GM19395 (cell line): ENCODE measurements around the gene HAPLN2.
"Not testable (repeated sequence)": the region's sequence is repeated elsewhere in the genome, so short reads cannot be mapped to it uniquely, and the experiment has no call there.

ENCODE experiments used
- ATAC-seq: cut with Tn5 transposase; IDR thresholded peaks from one replicate; pipeline ENCODE4 v1.9.1; 2021; ENCODE audit warnings: mild to moderate bottlenecking, moderate library complexity; ENCODE audit not compliant: unreplicated experiment

The HAPLN2 gene

GRCh38 chr1:156616463-156616862 is 2.8 kb upstream of the HAPLN2 start:
- ATAC-seq: no peak

- ATAC-seq: no peak
Observed at GRCh38 chr1:156619582-156619955, 354 bp downstream of the HAPLN2 start.

- ATAC-seq: no peak
Observed at GRCh38 chr1:156622581-156623297, 3.5 kb downstream of the HAPLN2 start.

- ATAC-seq: no peak
Observed at GRCh38 chr1:156623946-156624813, 5.0 kb downstream of the HAPLN2 start.

GRCh38 chr1:156624814-156625435 is 5.7 kb downstream of the HAPLN2 start:
- no peak for ATAC-seq

GRCh38 chr1:156625436-156626078 is 6.3 kb downstream of the HAPLN2 start:
- ATAC-seq: no peak

- ATAC-seq: no peak
Observed at GRCh38 chr1:156626079-156626438, 6.8 kb downstream of the HAPLN2 start.

- no peak for ATAC-seq
Observed at GRCh38 chr1:156627313-156627880, 8.2 kb downstream of the HAPLN2 start.

GRCh38 chr1:156629823-156630449 is 10.7 kb downstream of the HAPLN2 start:
- no peak for ATAC-seq

- not testable (repeated sequence) for ATAC-seq
Observed at GRCh38 chr1:156631152-156631551, 11.9 kb downstream of the HAPLN2 start.

- ATAC-seq: no peak
Observed at GRCh38 chr1:156632355-156632754, 13.1 kb downstream of the HAPLN2 start.

- ATAC-seq: no peak
Observed at GRCh38 chr1:156638189-156638985, 19.2 kb downstream of the HAPLN2 start.

GRCh38 chr1:156639601-156640101 is 20.4 kb downstream of the HAPLN2 start:
- ATAC-seq: no peak

- no peak for ATAC-seq
Observed at GRCh38 chr1:156640842-156641706, 21.9 kb downstream of the HAPLN2 start.

- ATAC-seq: no peak
Observed at GRCh38 chr1:156641761-156642264, 22.6 kb downstream of the HAPLN2 start, which contains the start of gene BCAN. TSS of gene BCAN (plus strand) at chr1:156642117. CDS start at chr1:156646055, 3,938 bp downstream.

- ATAC-seq: no peak
Observed at GRCh38 chr1:156642265-156643048, 23.2 kb downstream of the HAPLN2 start.

GRCh38 chr1:156643049-156643777 is 24.0 kb downstream of the HAPLN2 start:
- ATAC-seq: no peak
